Effector memory CD4-positive, alpha-beta T cell (primary cell): Measurements from ENCODE around the gene ACSF3.
A peak's percentile ranks its signal among the peaks of the same experiment; 100 is the strongest.

Experiments
- DNase-seq, 3 donors: peaks; one replicate each; pipeline ENCODE4 v3.0.0-alpha.2; 2020
- H3K27ac ChIP-seq: 2 replicates; pipeline ENCODE4 v1.7.0; 2013; ENCODE audit warnings: mild to moderate bottlenecking, low read length, moderate library complexity; ENCODE audit not compliant: insufficient read depth, poor library complexity, severe bottlenecking
- H3K27me3 ChIP-seq: replicated peaks from 2 replicates; pipeline ENCODE4 v1.7.0; 2013; ENCODE audit warnings: mild to moderate bottlenecking, low read length; ENCODE audit not compliant: insufficient read depth, control insufficient read depth, poor library complexity, severe bottlenecking
- H3K36me3 ChIP-seq: 2 replicates; pipeline ENCODE4 v1.7.0; 2013; ENCODE audit warnings: mild to moderate bottlenecking, low read length, moderate library complexity; ENCODE audit not compliant: control insufficient read depth, insufficient read depth
- H3K4me1 ChIP-seq: 2 replicates; pipeline ENCODE4 v1.7.0; 2013; ENCODE audit warnings: low read length, mild to moderate bottlenecking; ENCODE audit not compliant: control insufficient read depth, insufficient read depth, poor library complexity, severe bottlenecking
- H3K4me3 ChIP-seq: 2 replicates; pipeline ENCODE4 v1.7.0; 2013; ENCODE audit warnings: low read length, low read depth, mild to moderate bottlenecking; ENCODE audit not compliant: insufficient read depth, poor library complexity, severe bottlenecking
- H3K9me3 ChIP-seq: 2 replicates; pipeline ENCODE4 v1.7.0; 2013; ENCODE audit warnings: mild to moderate bottlenecking, low read length, moderate library complexity; ENCODE audit not compliant: control insufficient read depth

The ACSF3 gene

DNA sequence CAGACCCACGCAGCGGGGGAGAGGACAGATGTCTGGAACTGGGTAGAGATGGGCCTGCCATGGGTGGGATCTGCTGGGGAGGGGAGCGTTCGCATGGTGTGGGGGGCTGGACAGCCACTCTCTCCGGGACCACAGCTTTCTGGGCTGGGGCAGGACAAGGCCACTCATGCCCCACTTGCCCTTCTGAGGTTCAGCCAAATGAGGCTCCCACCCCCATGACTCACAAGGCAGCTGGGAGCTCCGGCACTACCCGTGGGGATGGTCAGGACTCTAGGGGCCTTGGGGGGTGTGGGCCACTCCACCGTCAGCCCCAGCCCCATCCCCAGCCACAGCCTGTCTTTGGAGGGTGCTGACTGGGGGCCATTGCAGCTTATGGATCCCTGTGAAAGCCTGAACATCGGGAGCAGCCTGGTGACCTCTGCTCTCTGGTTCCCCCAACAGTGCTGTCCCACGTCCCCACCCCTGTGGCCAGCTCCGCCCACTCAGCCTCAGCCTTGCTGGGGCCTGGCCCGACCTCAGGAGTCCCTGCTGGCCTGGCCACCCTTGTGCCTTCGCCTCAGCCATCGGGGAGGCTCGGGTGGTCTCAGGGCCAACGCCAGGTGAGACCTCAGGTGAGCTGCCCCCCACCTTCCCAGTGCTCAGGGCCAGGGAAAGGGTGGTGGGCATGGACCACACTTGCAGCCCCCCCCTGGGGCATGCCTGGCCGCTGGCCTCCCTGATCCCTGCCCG is 73.2 kb downstream of the ACSF3 start:
- Histone ChIP-seq H3K4me3 (no peak overlapping the region), H3K4me1 (peaks cover 23% of the 10 kb centered on the region), H3K27ac (no peak overlapping the region), H3K27me3 (no peaks in the 10 kb centered on the region), H3K9me3 (no peaks in the 10 kb centered on the region), H3K36me3 (no peaks in the 10 kb centered on the region)
- no peak for DNase-seq

DNA sequence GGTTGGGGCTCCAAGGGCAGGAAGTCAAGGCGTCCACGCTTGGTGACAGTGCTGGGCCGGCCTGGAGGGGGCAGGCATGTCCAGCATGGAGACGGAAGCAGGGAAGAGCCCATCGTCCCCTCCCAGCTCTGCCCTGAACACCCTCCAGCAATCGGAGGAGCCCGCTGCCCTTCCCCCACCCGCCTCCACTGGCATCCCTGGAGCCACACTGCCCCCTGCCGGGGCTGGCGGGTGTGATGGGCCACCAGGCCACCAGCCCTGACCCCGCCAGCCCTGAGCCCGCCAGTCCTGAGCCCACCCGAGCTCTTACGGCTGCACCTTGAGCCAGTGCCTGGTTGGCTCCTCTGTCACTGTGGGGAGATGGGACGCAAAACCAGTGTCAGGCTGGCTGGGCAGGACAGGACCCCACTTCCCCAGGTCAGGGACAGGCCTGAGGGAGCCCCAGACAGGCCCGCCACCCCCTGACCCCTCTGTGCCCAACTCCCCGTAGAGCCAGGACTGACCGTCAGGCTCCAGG is 73.8 kb downstream of the ACSF3 start:
- no peaks in the 10 kb centered on the region for H3K36me3 ChIP-seq
- peaks cover 24% of the 10 kb centered on the region for H3K4me1 ChIP-seq
- no peaks in the 10 kb centered on the region for H3K9me3 ChIP-seq
- peak; percentile 55 to 75 (median 67) for DNase-seq
- no peaks in the 10 kb centered on the region for H3K27me3 ChIP-seq
- H3K4me3 ChIP-seq: no peak overlapping the region
- H3K27ac ChIP-seq: no peak overlapping the region

DNA sequence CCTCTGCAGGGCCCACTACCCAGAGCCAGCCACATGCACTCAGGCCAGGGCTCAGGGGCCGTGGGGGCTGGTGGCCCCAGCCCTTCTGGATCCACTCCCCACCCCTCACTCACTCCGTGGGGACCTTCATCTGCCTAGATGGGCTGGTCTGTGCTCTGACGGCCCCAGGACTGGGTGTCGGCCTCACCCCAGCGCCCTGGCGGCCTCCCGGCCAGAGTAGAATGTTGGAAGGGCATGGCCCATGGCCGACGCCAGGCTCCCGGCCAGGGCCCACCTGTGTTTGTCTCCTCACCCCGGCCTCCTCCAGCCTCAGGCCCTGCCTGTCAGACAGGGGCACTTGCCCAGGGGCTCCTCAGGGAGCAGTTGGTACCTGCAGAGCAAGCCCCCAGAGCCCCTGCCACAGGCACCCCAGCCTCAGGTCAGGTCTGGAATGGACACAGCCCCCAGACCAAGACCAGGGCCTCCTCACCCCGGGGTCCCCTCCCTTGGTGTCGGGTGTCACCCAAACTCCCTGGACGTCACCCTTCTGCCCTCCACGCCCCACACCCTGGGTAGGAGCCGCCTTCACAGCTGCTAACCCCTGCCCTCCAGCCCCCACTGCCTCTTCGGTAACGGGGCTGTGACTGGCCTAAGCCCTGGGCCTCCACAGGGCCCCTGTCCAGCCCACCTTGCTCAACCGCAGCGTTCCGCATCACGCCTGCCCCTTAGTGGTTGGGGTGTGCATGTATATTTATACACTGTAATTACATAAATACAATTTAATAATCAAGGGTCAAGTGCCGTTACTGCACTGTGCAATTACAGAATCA is 74.9 kb downstream of the ACSF3 start:
- Histone ChIP-seq H3K4me1 (peaks cover 24% of the 10 kb centered on the region), H3K36me3 (no peaks in the 10 kb centered on the region), H3K9me3 (no peaks in the 10 kb centered on the region), H3K27me3 (no peaks in the 10 kb centered on the region), H3K4me3 (no peak overlapping the region), H3K27ac (no peak overlapping the region)
- DNase-seq: no peak

DNA sequence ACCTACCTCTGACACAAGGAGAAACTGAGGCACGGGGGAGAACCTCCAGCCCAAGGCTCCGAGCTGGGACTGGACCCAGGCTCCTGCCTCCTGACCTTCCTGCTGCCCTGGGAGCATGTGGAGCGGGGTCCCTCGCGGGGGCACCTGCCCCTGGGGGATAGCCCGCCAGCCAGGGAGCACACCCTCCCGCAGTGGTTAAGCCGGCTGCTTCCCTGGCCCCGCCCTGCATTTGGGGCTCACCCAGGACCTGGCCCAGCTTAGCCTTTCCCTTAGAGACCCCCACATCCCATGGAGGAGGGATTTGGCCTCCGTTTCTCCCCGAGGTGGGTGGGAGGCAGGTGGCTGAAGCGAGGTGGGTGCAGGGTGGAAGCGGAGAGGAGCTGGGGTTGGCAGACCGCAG is 76.1 kb downstream of the ACSF3 start:
- peaks cover 24% of the 10 kb centered on the region for H3K4me1 ChIP-seq
- H3K27ac ChIP-seq: no peak overlapping the region
- H3K9me3 ChIP-seq: no peaks in the 10 kb centered on the region
- DNase-seq: no peak
- no peaks in the 10 kb centered on the region for H3K36me3 ChIP-seq
- no peaks in the 10 kb centered on the region for H3K27me3 ChIP-seq
- no peak overlapping the region for H3K4me3 ChIP-seq

DNA sequence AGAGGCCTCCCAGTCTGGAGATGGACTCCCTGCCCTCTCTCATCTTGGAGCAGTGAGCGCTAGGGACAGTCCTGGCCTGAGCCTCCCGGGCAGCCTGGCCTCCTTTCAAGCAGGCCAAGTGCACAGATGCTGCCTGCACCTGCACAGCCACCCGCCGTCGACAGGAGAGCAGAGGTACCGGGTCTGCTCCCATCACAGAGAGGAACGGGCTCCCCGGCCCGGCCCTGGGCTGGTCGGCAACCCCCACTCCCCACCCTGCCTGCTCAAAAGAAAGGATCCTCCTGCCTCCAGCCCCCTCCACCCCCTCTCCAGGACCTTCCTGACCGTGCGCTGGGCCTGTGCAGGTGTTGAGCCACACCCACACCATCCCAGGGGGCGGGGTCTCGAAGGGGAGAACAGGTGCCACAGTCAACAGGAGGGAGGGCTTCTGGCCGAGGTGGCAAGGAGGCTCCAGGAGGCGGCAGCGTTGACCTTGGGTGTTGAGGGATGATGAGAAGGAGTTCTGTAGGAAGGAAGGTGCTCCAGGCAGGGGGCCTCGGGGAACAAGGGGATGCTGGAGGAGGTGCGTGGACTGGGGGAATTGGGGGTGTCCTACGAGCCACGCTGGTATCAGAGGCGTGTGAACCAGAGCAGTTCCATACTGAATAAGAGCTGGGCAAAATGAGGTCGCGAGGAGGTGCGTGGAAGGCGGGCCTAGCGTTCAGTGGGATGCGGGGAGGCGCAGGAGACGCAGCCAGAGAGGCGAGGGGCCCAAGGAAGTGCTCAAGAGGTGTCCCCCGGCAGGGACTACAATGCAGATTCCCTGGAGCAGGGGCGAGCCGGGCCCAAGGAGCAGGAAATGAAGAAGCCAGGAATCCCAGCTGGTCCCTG is 76.9 kb downstream of the ACSF3 start:
- Histone ChIP-seq H3K27ac (no peak overlapping the region), H3K27me3 (no peaks in the 10 kb centered on the region)
- no peak for DNase-seq

DNA sequence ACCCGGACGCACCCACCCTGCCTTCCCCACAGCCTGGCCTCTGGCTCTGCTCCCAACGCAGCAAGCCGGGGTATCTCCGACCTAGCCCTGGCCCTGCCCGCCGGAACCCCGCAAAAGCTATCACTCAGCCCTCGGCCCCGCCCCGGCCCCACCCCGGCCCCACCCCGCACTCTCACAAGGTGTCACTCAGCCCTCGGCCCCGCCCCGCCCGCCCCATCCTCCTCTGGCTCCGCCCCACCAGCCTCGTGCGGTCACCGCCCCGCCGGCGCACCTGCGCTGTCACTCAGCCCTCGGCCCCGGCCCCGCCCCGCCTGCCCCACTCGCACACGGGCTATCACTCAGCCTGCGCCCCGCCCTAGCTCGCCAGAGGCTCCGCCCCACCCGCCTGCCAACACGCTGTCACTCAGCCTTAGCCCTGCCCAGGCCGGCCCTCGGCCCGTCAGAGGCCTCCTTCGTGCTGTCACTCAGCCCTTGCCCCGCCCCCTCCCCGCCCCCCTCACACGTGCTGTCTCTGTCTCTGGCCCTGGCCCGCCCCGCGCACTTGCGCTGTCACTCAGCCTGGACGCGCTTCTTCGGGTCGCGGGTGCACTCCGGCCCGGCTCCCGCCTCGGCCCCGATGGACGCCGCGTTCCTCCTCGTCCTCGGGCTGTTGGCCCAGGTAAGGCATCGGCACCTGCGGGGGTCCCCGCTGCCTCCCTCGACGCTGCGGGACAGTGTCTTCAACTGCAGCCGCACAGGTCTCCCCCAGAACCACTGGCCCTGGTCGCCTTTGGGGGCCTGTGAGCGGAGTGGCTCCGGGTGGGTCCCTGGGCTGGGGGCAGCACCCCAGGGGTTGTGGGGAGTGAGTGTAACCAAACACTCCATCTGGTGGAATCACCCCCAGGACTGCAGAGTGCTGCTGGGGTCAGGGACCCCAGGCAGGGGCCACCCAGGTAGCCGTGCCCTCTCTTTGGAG is 77.8 kb downstream of the ACSF3 start, which contains the start of gene CDH15:
TSS of gene CDH15 (plus strand) at position 533 of the 955 bp plus-strand sequence. CDS start at position 617, 84 bp downstream.
- Histone ChIP-seq H3K4me1 (peaks cover 24% of the 10 kb centered on the region), H3K27ac (no peak within 1 kb of the TSS), H3K4me3 (peak within 1 kb of the TSS; percentile 45), H3K9me3 (no peaks in the 10 kb centered on the region), H3K27me3 (no peaks in the 10 kb centered on the region), H3K36me3 (no peaks in the 10 kb centered on the region)
- DNase-seq: peak; percentile 92 to 98 (median 95)

More for the DNA sequence above, 76.9 kb downstream of the ACSF3 start:
- peaks cover 24% of the 10 kb centered on the region for H3K4me1 ChIP-seq
- H3K4me3 ChIP-seq: peak overlapping the region; percentile 45
- no peaks in the 10 kb centered on the region for H3K9me3 ChIP-seq
- H3K36me3 ChIP-seq: no peaks in the 10 kb centered on the region

DNA sequence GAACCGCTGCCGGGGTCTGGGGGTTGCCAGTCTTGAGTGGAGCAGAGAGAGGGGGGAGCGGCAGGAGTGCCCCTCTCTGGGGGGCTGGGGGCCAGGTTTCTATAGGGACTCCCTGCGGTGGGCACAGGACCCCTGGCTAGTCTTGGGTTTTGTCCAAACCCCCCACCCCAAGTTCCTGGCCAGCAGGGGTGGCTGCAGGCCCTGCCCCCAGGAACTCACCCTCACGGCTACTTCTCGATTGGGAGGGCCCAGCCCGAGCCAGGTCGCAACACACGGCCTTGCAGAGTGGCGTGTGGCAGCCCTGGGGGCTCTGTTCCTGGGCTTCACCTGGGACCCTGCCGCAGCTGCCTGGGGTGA is 78.5 kb downstream of the ACSF3 start:
- Histone ChIP-seq H3K9me3 (no peaks in the 10 kb centered on the region), H3K27ac (no peak overlapping the region), H3K4me1 (peaks cover 21% of the 10 kb centered on the region), H3K27me3 (no peaks in the 10 kb centered on the region), H3K36me3 (no peaks in the 10 kb centered on the region), H3K4me3 (no peak overlapping the region)
- no peak for DNase-seq

DNA sequence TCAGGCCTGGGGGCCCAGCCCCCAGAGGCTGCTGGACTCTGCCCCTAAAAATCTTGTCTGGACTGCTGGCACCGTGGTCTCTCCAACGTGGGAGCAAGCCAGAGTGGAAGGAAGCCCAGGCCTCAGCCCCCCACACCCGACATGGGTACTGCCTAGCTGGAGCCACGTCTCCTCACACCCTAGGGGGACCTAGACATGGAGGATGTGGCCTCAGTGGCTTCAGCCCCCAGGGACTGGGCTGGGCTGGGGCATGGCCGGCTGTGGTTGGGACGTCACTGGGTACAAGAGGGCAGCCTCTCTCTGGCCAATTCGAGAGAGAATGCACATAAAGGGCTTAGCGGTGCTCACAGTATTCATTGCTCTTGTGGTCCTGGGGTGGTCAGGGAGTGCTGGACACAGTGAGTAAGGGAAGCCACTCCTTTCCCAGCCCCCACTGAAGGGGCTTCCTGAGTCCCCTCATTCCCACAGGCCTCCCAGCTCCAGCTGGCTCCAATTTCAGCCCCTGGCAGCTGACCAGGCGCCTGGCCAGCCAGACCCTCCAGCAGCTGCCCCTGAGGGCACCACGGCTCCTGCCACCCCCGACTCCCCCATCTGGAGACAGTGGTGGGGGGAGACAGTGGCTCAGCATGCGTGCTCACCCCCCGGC is 79.0 kb downstream of the ACSF3 start:
- Histone ChIP-seq H3K9me3 (no peaks in the 10 kb centered on the region), H3K27ac (no peak overlapping the region), H3K27me3 (no peaks in the 10 kb centered on the region), H3K4me3 (no peak overlapping the region), H3K4me1 (peaks cover 18% of the 10 kb centered on the region), H3K36me3 (no peaks in the 10 kb centered on the region)
- no peak for DNase-seq
